Erythroblast (primary cell): ENCODE data around the gene CASP2.
"Not testable (repeated sequence)": the region's sequence is repeated elsewhere in the genome, so short reads cannot be mapped to it uniquely, and the experiment has no call there.

Experiments
- GATA1 ChIP-seq: IDR thresholded peaks from 2 replicates; pipeline ENCODE4 v1.6.1; 2011; ENCODE audit warnings: low read depth, mild to moderate bottlenecking, control low read depth, low read length, moderate library complexity
- POLR2A ChIP-seq: IDR thresholded peaks from 2 replicates; pipeline ENCODE4 v1.6.1; 2011; ENCODE audit warnings: mild to moderate bottlenecking, low read length

DNA sequence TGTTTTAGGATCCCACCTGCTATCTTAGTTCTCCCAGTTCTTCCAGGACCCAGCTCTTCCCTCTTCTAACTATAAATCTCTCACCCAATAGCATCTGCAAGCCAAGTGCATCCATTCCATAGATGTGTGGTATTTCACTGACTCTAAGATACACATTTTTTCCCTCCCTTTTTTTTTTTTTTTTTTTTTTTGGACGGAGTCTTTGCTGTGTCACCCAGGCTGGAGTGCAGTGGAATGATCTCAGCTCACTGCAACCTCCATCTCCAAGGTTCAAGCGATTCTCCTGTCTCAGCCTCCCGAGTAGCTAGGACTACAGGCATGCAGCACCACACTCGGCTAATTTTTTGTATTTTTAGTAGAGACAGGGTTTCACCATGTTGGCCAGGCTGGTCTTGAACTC lies 1.7 kb downstream of the CASP2 start:
- not testable (repeated sequence) for TF ChIP-seq POLR2A, GATA1
